K562 (cell line): ENCODE results near the gene GDAP2. TPM values are rescaled to one million over a fixed set of nuclear protein-coding genes. Genes with fewer than 3 reads are reported as not detected.

Experiments
- CTBP1 ChIP-seq: fragments of 450-650 bp; IDR thresholded peaks from 2 replicates; pipeline ENCODE4 v1.6.1; 2016; ENCODE audit warnings: borderline replicate concordance
- NRF1 ChIP-seq, 2 experiments: fragments of 450-650 bp; IDR thresholded peaks in 1 of 2; conservative IDR thresholded peaks in 1 of 2; 2 replicates each; pipeline ENCODE4 v1.6.1; 2014; ENCODE audit warnings: mild to moderate bottlenecking in 2 of 2
- PURB ChIP-seq: sonication (generic); formaldehyde crosslinking; IDR thresholded peaks from 2 replicates; pipeline ENCODE4 v1.9.0; 2021; ENCODE audit warnings: low read depth, mild to moderate bottlenecking, missing genetic modification reagents
- SETDB1 ChIP-seq: IDR thresholded peaks from one replicate; pipeline ENCODE4 v1.6.1; 2012; ENCODE audit warnings: low read length, control low read depth, inconsistent platforms
- ZNF384 ChIP-seq: IDR thresholded peaks from 2 replicates; pipeline ENCODE4 v1.6.1; 2012; ENCODE audit warnings: low read depth, low read length, improper control_type of control experiment
- ZNF76 ChIP-seq: fragments of 250-450 bp; sonication (Bioruptor Pico); IDR thresholded peaks from 2 replicates; pipeline ENCODE4 v1.4.0; 2020; ENCODE audit warnings: mild to moderate bottlenecking, moderate library complexity, borderline replicate concordance
- polyA plus RNA-seq, 8 experiments: library from polyadenylated mRNA; depleted of rRNA in 4 of 8; stranded (reverse) in 5 of 8; unstranded in 3 of 8; fragments of >200 nt; fragmentation: Nextera tagmentation in 2 of 8; fragmentation: Illumina TruSeq in 1 of 8; extraction: Ambion mirVana in 2 of 8; extraction: Trizol in 1 of 8; gene quantifications; 2 replicates each; pipeline versions ENCODE4 v1.2.1 to v1.2.3, GENCODE V29; 2011 to 2014; ENCODE audit warnings: inconsistent platforms in 1 of 8, missing spikeins in 1 of 8
- total RNA-seq, 7 experiments: library from RNA; depleted of rRNA in 6 of 7; stranded (reverse); fragments of >200 nt in 6 of 7; fragmentation: Illumina TruSeq in 2 of 7; extraction: Trizol in 2 of 7; gene quantifications; 2 replicates each; pipeline versions ENCODE4 v1.2.1 to v1.2.3, GENCODE V29; 2011 to 2021; ENCODE audit warnings: low replicate concordance in 1 of 7
- TF ChIP-seq, protein P1 (sequence below): fragments of 250-450 bp; sonication (Bioruptor Pico); IDR thresholded peaks from 2 replicates; pipeline ENCODE4 v1.5.0; 2021; ENCODE audit warnings: mild to moderate bottlenecking, moderate library complexity

Gene GDAP2
- total and polyA plus RNA-seq, 9 of the 15 experiments (the other 6 are each of a cell fraction or from before 2014, with no cell fraction given): 4.1 to 23.1 (median 13.2) TPM

GRCh38 chr1:117929343-117930172 is at the start of gene GDAP2, which contains the start of gene WDR3 (continued):
- TF ChIP-seq NRF1 (conservative IDR thresholded peaks at IDR 0.05 in 1 of 2, IDR thresholded peaks at IDR 0.05 in 1 of 2): peak; percentile 70 to 72
- TF ChIP-seq SETDB1: no peak
- no peak for TF ChIP-seq PURB (CRISPR knock-in tag)
- TF ChIP-seq, protein P1, sequence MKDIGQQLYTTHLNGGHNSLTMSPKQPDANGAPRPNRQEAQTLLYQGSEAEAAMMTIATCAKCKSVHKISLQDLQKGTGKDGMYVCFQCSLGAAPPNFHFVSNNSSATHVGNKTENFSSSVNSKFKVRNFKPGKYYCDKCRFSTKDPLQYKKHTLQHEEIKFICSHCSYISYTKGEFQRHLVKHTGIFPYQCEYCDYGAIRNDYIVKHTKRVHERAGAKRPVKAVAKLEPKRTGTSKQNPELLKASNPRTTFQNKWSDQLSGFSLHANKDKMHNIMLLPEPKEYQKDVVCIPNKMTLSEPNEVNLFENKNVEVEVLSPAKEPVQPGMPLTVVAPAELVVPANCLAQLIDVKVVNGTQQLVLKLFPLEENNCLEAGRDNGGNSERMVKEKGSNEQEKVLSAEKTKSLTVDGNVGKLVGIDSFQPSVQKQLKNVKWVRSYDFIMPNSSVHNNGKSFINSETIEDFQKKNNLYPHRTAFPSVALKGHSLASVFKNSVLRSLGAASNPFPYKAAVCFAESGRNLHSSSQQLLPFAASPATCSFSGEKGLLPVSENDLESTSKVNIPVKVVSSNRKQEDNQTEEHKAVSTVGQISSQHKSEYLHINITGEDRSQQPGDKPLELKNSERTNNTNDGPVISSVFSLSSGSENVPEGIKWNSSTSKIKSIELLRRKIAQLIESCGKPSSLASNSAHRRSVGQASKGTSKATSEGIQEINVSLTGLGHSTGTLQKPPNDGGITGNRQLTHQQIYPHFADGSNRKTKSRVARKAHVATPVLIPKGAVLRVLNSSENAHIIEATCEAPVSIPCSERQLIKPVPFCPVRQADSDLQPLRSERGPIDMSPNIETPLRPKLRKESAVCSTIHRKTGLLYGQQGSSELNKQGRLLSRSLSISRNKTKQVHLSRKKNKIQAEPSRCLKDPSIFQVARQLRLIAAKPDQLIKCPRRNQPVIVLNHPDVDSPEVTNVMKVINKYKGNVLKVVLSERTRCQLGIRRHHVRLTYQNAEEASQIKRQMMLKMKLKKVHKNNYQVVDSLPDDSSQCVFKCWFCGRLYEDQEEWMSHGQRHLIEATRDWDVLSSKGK (CRISPR knock-in tag): no peak
- TF ChIP-seq ZNF76 (CRISPR knock-in tag): no peak
- peak; percentile 52; the same call in 1 of the 2 replicates for TF ChIP-seq CTBP1
- 0 out of 2 replicates have a peak, but pooled peaks have one; percentile 5 for TF ChIP-seq ZNF384
